Vagina (tissue), 2 donors: Measurements from ENCODE around the gene TMEM248. TPM values are rescaled to one million over a fixed set of nuclear protein-coding genes. Genes with fewer than 3 reads are reported as not detected.
A peak's percentile ranks its signal among the peaks of the same experiment; 100 is the strongest.
"Not testable (repeated sequence)": the region's sequence is repeated elsewhere in the genome, so short reads cannot be mapped to it uniquely, and the experiment has no call there.

ENCODE experiments used
- DNase-seq, 2 donors: peaks; one replicate each; pipeline ENCODE4 v3.0.0-alpha.2; 2017; ENCODE audit errors: extremely low spot score in 2 of 2
- H3K27ac ChIP-seq: fragments of 200-600 bp; sonication (generic); one replicate; pipeline ENCODE4 v1.5.1; 2019
- H3K27me3 ChIP-seq: fragments of 200-600 bp; sonication (generic); one replicate; pipeline ENCODE4 v1.5.1; 2019
- H3K36me3 ChIP-seq, 2 donors: fragments of 200-600 bp; sonication (generic); one replicate each; pipeline ENCODE4 v1.5.1; 2017 to 2019
- H3K4me1 ChIP-seq: fragments of 200-600 bp; sonication (generic); one replicate; pipeline ENCODE4 v1.5.1; 2019
- H3K4me3 ChIP-seq, 2 donors: fragments of 200-600 bp; sonication (generic); 1 replicate in 1 of 2; 2 replicates in 1 of 2; pipeline ENCODE4 v1.5.1; 2016 to 2019
- H3K9me3 ChIP-seq: fragments of 200-600 bp; sonication (generic); one replicate; pipeline ENCODE4 v1.5.1; 2019
- CTCF ChIP-seq, 3 experiments: fragments of 450-650 bp in 2 of 3; fragments of 200-600 bp in 1 of 3; sonication (generic) in 1 of 3; IDR thresholded peaks; one replicate each; pipeline ENCODE4 v1.5.1; 2017 to 2019; ENCODE audit warnings: antibody characterized with exemption in 3 of 3, mild to moderate bottlenecking in 2 of 3, moderate library complexity in 2 of 3
- POLR2A ChIP-seq, 2 donors: fragments of 450-650 bp; IDR thresholded peaks; one replicate each; pipeline ENCODE4 v1.6.1; 2017; ENCODE audit warnings: antibody characterized with exemption in 2 of 2, mild to moderate bottlenecking in 2 of 2, moderate library complexity in 2 of 2
- POLR2AphosphoS5 ChIP-seq, 2 donors: sonication (generic); formaldehyde crosslinking; IDR thresholded peaks; one replicate each; pipeline ENCODE4 v1.9.0; 2017; ENCODE audit warnings: antibody characterized with exemption in 2 of 2, mild to moderate bottlenecking in 2 of 2, low read depth in 1 of 2; ENCODE audit not compliant: insufficient read depth in 1 of 2
- intact Hi-C: fragments of 100-400 bp; cut with DNase I; formaldehyde crosslinking; loops from one replicate; pipeline ENCODE4 v1.15.1; 2023
- total RNA-seq: library from RNA; depleted of rRNA; stranded (reverse); fragments of >200 nt; gene quantifications from one replicate; pipeline ENCODE4 v1.2.3, GENCODE V29; 2016

Gene TMEM248
- total RNA-seq, 1 donor from 2014 or later = 59.7 TPM

GRCh38 chr7:66970310-66970709 is 49.3 kb downstream of the TMEM248 start:
- DNase-seq = no peak
- H3K27ac ChIP-seq = no peak overlapping the region
- no peaks in the 10 kb centered on the region for H3K27me3 ChIP-seq
- H3K9me3 ChIP-seq = no peaks in the 10 kb centered on the region
- TF ChIP-seq POLR2AphosphoS5 (IDR thresholded peaks at IDR 0.05; ENCODE audit: insufficient read depth in 1 of 2, low read depth in 1 of 2) (no peak), CTCF (IDR thresholded peaks at IDR 0.05) (no peak), POLR2A (IDR thresholded peaks at IDR 0.05) (no peak)
- H3K4me1 ChIP-seq = no peaks in the 10 kb centered on the region
- intact Hi-C loops = no loop called here
- H3K4me3 ChIP-seq = no peak overlapping the region
- H3K36me3 ChIP-seq = no peaks in the 10 kb centered on the region

GRCh38 chr7:66974986-66975590 is 54.1 kb downstream of the TMEM248 start:
- Histone ChIP-seq H3K9me3 (no peaks in the 10 kb centered on the region), H3K27me3 (no peaks in the 10 kb centered on the region), H3K36me3 (no peaks in the 10 kb centered on the region), H3K27ac (no peak overlapping the region), H3K4me3 (no peak overlapping the region), H3K4me1 (no peaks in the 10 kb centered on the region)
- TF ChIP-seq CTCF (IDR thresholded peaks at IDR 0.05) = no peak
- no peak for TF ChIP-seq POLR2A (IDR thresholded peaks at IDR 0.05)
- TF ChIP-seq POLR2AphosphoS5 (IDR thresholded peaks at IDR 0.05; ENCODE audit: insufficient read depth in 1 of 2, low read depth in 1 of 2) = no peak
- no peak for DNase-seq
- intact Hi-C loops = no loop called here

GRCh38 chr7:66978312-66978711 is 57.3 kb downstream of the TMEM248 start:
- intact Hi-C loops, H3K36me3 ChIP-seq, H3K9me3 ChIP-seq, H3K27me3 ChIP-seq, H3K27ac ChIP-seq, H3K4me1 ChIP-seq, DNase-seq, H3K4me3 ChIP-seq: not testable (repeated sequence)

GRCh38 chr7:66979013-66979412 is 58.0 kb downstream of the TMEM248 start:
- DNase-seq, H3K36me3 ChIP-seq, H3K4me3 ChIP-seq, H3K9me3 ChIP-seq, H3K27ac ChIP-seq, H3K27me3 ChIP-seq, intact Hi-C loops, H3K4me1 ChIP-seq: not testable (repeated sequence)

GRCh38 chr7:66980336-66980735 is 59.3 kb downstream of the TMEM248 start:
- H3K9me3 ChIP-seq, H3K27me3 ChIP-seq, H3K27ac ChIP-seq, H3K36me3 ChIP-seq, intact Hi-C loops, H3K4me1 ChIP-seq, H3K4me3 ChIP-seq, DNase-seq: not testable (repeated sequence)

GRCh38 chr7:66989552-66989951 is 68.5 kb downstream of the TMEM248 start:
- peaks cover 0 to 59% of the 10 kb centered on the region in 2 donors for H3K36me3 ChIP-seq
- H3K9me3 ChIP-seq, H3K27me3 ChIP-seq, H3K4me3 ChIP-seq, H3K27ac ChIP-seq, intact Hi-C loops, DNase-seq: not testable (repeated sequence)
- H3K4me1 ChIP-seq = peaks cover 14% of the 10 kb centered on the region

GRCh38 chr7:66994051-66994450 is 73.0 kb downstream of the TMEM248 start:
- Histone ChIP-seq H3K4me1 (peaks cover 25% of the 10 kb centered on the region), H3K4me3 (peak overlapping the region; percentile 72 to 96), H3K36me3 (peaks cover 0 to 41% of the 10 kb centered on the region in 2 donors), H3K27ac (peak overlapping the region; percentile 92)
- H3K27me3 ChIP-seq, H3K9me3 ChIP-seq, DNase-seq, intact Hi-C loops: not testable (repeated sequence)

GRCh38 chr7:66994691-66995049 is 73.6 kb downstream of the TMEM248 start:
- peak overlapping the region; percentile 92 for H3K27ac ChIP-seq
- DNase-seq, H3K27me3 ChIP-seq, intact Hi-C loops, H3K9me3 ChIP-seq: not testable (repeated sequence)
- peaks cover 0 to 39% of the 10 kb centered on the region in 2 donors for H3K36me3 ChIP-seq
- peak overlapping the region; percentile 72 to 96 for H3K4me3 ChIP-seq
- TF ChIP-seq POLR2A (IDR thresholded peaks at IDR 0.05) (peak in 1 of 2 donors; percentile 33), POLR2AphosphoS5 (IDR thresholded peaks at IDR 0.05; ENCODE audit: insufficient read depth in 1 of 2, low read depth in 1 of 2) (peak in 1 of 2 donors; percentile 47)
- H3K4me1 ChIP-seq = peaks cover 25% of the 10 kb centered on the region
